PC-9 (cell line): ENCODE data around the gene ZNF709. TPM values are rescaled to one million over a fixed set of nuclear protein-coding genes. Genes with fewer than 3 reads are reported as not detected.
"Not testable (repeated sequence)": the region's sequence is repeated elsewhere in the genome, so short reads cannot be mapped to it uniquely, and the experiment has no call there.

Experiments used
- BruUV-seq: library from RNA; stranded (reverse); fragments of 400-500 nt; replicated peaks from 2 replicates; lab custom pipeline; 2021; lab: Mats Ljungman, UMichigan
- CTCF ChIA-PET: fragments of 300-600 bp; sonication (Branson Sonifier 250); formaldehyde crosslinking; loops from one replicate; lab custom pipeline; 2022; ENCODE audit warnings: antibody characterized with exemption; lab: Charles Lee
- POLR2A ChIA-PET: fragments of 300-600 bp; sonication (Branson Sonifier 250); formaldehyde crosslinking; loops from one replicate; lab custom pipeline; 2022; ENCODE audit warnings: antibody characterized with exemption; ENCODE audit not compliant: unreplicated experiment; lab: Charles Lee
- DNase-seq, 2 experiments: peaks; one replicate each; pipeline versions ENCODE4 v3.0.0 to v3.0.0-alpha.2; 2015 to 2022; ENCODE audit warnings: mixed read lengths in 1 of 2
- H2AFZ ChIP-seq: fragments of 200-600 bp; sonication (generic); 2 replicates; pipeline ENCODE4 v1.8.1; 2017; ENCODE audit warnings: antibody characterized with exemption
- H3F3A ChIP-seq: fragments of 200-600 bp; sonication (generic); 2 replicates; pipeline ENCODE4 v1.8.1; 2017; ENCODE audit warnings: antibody characterized with exemption, mild to moderate bottlenecking, low read depth; ENCODE audit not compliant: insufficient read depth
- H3K27ac ChIP-seq: fragments of 200-600 bp; sonication (generic); 2 replicates; pipeline ENCODE4 v1.6.1; 2016; ENCODE audit warnings: mixed run types
- H3K27me3 ChIP-seq: fragments of 200-600 bp; sonication (generic); 2 replicates; pipeline ENCODE4 v1.6.1; 2016; ENCODE audit warnings: low read depth, mixed run types; ENCODE audit not compliant: insufficient read depth
- H3K36me3 ChIP-seq: fragments of 200-600 bp; sonication (generic); 2 replicates; pipeline ENCODE4 v1.6.1; 2016; ENCODE audit warnings: low read depth, mixed run types
- H3K4me1 ChIP-seq: fragments of 200-600 bp; sonication (generic); replicated peaks from 2 replicates; pipeline ENCODE4 v1.6.1; 2016; ENCODE audit warnings: mixed run types; ENCODE audit not compliant: insufficient read depth
- H3K4me2 ChIP-seq: fragments of 200-600 bp; sonication (generic); 2 replicates; pipeline ENCODE4 v1.6.1; 2017; ENCODE audit warnings: mixed run types
- H3K4me3 ChIP-seq: fragments of 200-600 bp; sonication (generic); 2 replicates; pipeline ENCODE4 v1.6.1; 2016; ENCODE audit warnings: mixed run types
- H3K79me2 ChIP-seq: fragments of 200-600 bp; sonication (generic); 2 replicates; pipeline ENCODE4 v1.6.1; 2017; ENCODE audit warnings: low read depth, mixed run types
- H3K9me2 ChIP-seq: fragments of 200-600 bp; sonication (generic); 2 replicates; pipeline ENCODE4 v1.8.1; 2017; ENCODE audit warnings: mild to moderate bottlenecking; ENCODE audit not compliant: insufficient read depth
- H3K9me3 ChIP-seq: fragments of 200-600 bp; sonication (generic); 2 replicates; pipeline ENCODE4 v1.8.1; 2016; ENCODE audit warnings: low read depth; ENCODE audit not compliant: insufficient read depth
- H4K20me1 ChIP-seq: fragments of 200-600 bp; sonication (generic); 2 replicates; pipeline ENCODE4 v1.8.1; 2017; ENCODE audit not compliant: insufficient read depth
- EZH2 ChIP-seq: fragments of 200-600 bp; sonication (generic); IDR thresholded peaks from 2 replicates; pipeline ENCODE4 v1.8.0; 2017; ENCODE audit warnings: antibody characterized with exemption, low read depth
- intact Hi-C: fragments of 100-400 bp; cut with micrococcal nuclease; formaldehyde crosslinking; loops from one replicate; pipeline ENCODE4 v1.10.0; 2022; ENCODE audit not compliant: unreplicated experiment
- total RNA-seq: library from RNA; stranded (reverse); gene quantifications from 2 replicates; pipeline ENCODE4 v1.2.3, GENCODE V29; 2021
- TF ChIP-seq, protein P1 (sequence below): fragments of 200-600 bp; sonication (generic); conservative IDR thresholded peaks from 2 replicates; pipeline ENCODE4 v1.6.1; 2017; ENCODE audit warnings: mixed run types, antibody characterized with exemption, mild to moderate bottlenecking, moderate library complexity

ZNF709 gene
- total RNA-seq, 1 experiment from 2014 or later: 1.6 TPM

DNA sequence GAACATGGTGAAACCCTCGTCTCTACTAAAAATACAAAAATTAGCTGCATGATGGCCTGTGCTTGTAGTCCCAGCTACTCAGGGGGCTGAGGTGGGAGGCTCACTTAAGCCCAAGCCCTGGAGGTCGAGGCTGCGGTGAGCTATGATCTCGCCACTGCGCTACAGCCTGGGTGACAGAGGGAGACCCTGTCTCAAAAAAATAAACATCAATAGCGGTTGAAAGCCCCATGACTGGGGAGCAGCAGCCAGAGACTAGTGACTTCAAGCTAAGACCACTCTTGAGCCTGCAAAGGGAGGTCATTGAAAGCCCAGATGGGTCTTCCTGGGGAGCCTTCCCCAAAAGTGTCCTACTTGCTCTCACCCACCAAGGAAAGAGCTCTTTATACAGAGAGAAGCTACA, 11.9 kb upstream of the ZNF709 start:
- intact Hi-C loops: no loop called here
- H3K9me3 ChIP-seq: peaks cover 24% of the 10 kb centered on the region; the same call in 1 of the 2 replicates
- no peaks in the 10 kb centered on the region for H3K79me2 ChIP-seq
- H4K20me1 ChIP-seq: no peaks in the 10 kb centered on the region
- no peaks in the 10 kb centered on the region for H3K9me2 ChIP-seq
- DNase-seq: no peak
- H3K27me3 ChIP-seq: no peaks in the 10 kb centered on the region
- no peaks in the 10 kb centered on the region for H3F3A ChIP-seq
- H3K27ac ChIP-seq: no peak overlapping the region
- H2AFZ ChIP-seq: no peak overlapping the region
- no TSS peak for BruUV-seq
- ChIA-PET POLR2A (no interaction called here), CTCF (no interaction called here)
- H3K4me3 ChIP-seq: no peak overlapping the region
- no peaks in the 10 kb centered on the region; the same call in 1 of the 2 replicates for H3K36me3 ChIP-seq
- TF ChIP-seq, protein P1, sequence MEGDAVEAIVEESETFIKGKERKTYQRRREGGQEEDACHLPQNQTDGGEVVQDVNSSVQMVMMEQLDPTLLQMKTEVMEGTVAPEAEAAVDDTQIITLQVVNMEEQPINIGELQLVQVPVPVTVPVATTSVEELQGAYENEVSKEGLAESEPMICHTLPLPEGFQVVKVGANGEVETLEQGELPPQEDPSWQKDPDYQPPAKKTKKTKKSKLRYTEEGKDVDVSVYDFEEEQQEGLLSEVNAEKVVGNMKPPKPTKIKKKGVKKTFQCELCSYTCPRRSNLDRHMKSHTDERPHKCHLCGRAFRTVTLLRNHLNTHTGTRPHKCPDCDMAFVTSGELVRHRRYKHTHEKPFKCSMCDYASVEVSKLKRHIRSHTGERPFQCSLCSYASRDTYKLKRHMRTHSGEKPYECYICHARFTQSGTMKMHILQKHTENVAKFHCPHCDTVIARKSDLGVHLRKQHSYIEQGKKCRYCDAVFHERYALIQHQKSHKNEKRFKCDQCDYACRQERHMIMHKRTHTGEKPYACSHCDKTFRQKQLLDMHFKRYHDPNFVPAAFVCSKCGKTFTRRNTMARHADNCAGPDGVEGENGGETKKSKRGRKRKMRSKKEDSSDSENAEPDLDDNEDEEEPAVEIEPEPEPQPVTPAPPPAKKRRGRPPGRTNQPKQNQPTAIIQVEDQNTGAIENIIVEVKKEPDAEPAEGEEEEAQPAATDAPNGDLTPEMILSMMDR: no peak
- TF ChIP-seq EZH2: no peak
- 0 out of 2 replicates have a peak, but pooled peaks cover 6% of the 10 kb centered on the region for H3K4me1 ChIP-seq
- no peak overlapping the region for H3K4me2 ChIP-seq

DNA sequence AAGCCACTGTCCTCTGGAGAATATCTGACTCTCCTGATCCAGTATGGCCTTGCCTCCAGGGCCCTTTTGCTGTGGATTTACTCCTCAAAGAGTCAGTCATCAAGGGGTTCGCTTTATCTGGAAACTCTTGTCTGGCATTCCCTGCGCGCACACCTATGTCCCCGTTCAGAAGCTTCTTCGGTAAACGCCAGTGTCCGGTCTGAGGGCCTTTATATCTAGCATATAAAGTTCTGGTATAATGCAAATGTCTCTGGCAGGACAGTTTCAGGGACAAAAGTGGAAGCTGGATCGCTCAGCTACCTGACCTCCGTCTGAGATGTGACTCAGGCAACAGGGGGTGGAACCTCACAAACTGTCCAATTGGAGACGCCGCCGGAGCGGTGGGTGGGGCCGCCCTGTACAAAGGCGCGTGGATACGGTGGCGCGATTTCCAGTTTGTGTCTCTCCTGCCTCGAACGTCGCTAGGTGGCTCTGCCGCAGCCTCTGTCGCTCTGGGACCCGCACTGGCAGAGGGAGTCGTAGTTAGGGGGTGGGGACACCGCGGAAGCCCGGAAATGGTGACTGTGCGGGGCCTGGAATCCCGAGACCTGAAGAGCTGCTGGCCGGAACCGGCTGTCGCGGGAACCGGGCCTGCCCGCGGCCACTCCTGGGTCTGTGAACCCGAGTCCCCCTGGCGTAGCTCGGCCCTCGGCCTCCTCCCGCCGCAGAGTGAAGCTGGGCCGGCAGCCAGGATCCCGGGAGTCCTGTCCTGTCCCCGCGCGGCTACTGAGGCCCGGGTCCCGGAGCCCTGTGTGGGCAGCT, 10.6 kb upstream of the ZNF709 start:
- Histone ChIP-seq H3K4me3 (peak overlapping the region; percentile 61), H3K79me2 (no peaks in the 10 kb centered on the region), H3K4me1 (0 out of 2 replicates have a peak, but pooled peaks cover 6% of the 10 kb centered on the region), H3K36me3 (no peaks in the 10 kb centered on the region; the same call in 1 of the 2 replicates), H3K4me2 (peak overlapping the region; percentile 94), H3K9me3 (peaks cover 24% of the 10 kb centered on the region; the same call in 1 of the 2 replicates), H3K27me3 (no peaks in the 10 kb centered on the region), H4K20me1 (no peaks in the 10 kb centered on the region), H2AFZ (peak overlapping the region; percentile 92), H3K9me2 (no peaks in the 10 kb centered on the region), H3F3A (no peaks in the 10 kb centered on the region), H3K27ac (no peak overlapping the region)
- TF ChIP-seq EZH2: no peak
- TF ChIP-seq, protein P1: no peak; the same call in 1 of the 2 replicates
- BruUV-seq: no TSS peak
- intact Hi-C loops: loop anchor here (2.0 kb wide), 1 partner anchor 56 kb away; the partner anchor contains the start of gene ZNF564
- ChIA-PET CTCF (no interaction called here), POLR2A (interaction anchor here (0.5 to 0.6 kb wide), 4 partner anchors 9 to 572 kb away, joined by 4 to 7 read pairs (median 5); no protein-coding TSS in a partner anchor)
- peak; percentile 84 to 93 for DNase-seq

DNA sequence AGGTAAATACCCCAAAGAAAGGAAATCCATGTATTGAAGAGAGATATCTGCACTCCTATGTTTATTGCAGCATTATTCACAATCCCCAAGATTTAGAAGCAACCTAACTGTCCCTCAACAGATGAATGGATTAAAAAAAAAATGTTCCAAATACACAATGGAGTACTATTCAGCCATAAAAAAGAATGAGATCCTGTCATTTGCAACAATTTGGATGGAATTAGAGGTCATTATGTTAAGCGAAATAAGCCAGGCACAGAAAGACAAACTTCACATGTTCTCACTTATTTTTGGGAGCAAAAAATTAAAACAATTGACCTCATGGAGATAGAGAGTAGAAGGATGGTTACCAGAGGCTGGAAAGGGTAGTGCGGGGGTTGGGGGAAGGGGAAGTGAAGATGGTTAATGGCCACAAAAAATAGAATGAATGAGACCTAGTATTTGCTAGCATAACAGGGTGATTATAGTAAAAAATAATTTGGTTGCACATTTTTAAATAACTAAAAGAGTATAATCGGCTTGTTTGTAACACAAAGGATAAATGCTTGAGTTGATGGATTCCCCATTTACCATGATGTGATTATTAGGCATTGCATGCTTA, 9.7 kb upstream of the ZNF709 start:
- Histone ChIP-seq H3K9me2 (no peaks in the 10 kb centered on the region), H3K9me3 (peaks cover 24% of the 10 kb centered on the region; the same call in 1 of the 2 replicates), H2AFZ (no peak overlapping the region), H3K4me1 (0 out of 2 replicates have a peak, but pooled peaks cover 6% of the 10 kb centered on the region), H3K27me3 (no peaks in the 10 kb centered on the region), H3K27ac (no peak overlapping the region), H3K4me2 (peak overlapping the region; percentile 94), H3F3A (no peaks in the 10 kb centered on the region), H3K4me3 (peak overlapping the region; percentile 61; the same call in 1 of the 2 replicates), H4K20me1 (no peaks in the 10 kb centered on the region), H3K36me3 (no peaks in the 10 kb centered on the region; the same call in 1 of the 2 replicates), H3K79me2 (no peaks in the 10 kb centered on the region)
- ChIA-PET POLR2A (interaction anchor here (0.5 to 0.6 kb wide), 2 partner anchors 10 to 571 kb away, joined by 4 to 7 read pairs; no protein-coding TSS in a partner anchor), CTCF (no interaction called here)
- BruUV-seq: no TSS peak
- no peak for TF ChIP-seq EZH2
- TF ChIP-seq, protein P1: no peak
- no peak for DNase-seq
- intact Hi-C loops: loop anchor here (2.0 kb wide), 1 partner anchor 56 kb away; the partner anchor contains the start of gene ZNF564

DNA sequence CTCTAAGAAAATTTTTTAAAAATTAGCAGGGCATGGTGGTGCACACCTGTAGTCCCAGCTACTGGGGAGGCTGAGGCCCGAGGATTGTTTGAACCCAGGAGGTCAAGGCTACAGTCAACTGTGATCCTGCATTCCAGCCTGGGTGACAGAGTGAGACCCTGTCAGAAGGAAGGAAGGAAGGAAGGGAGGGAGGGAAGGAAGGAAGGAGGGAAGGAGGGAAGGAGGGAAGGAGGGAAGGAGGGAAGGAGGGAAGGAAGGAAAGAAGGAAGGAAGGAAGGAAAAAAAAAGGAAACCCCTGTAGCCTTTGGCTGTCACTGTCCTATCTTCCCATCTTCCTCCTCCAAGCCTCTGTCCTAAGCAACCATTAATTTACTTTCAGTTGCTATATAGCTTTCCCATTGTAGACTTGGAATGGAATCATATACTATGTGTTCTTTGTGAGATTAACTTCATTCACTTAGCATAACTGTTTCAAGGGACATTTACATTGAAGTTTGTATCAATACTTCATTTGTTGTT, 1.7 kb upstream of the ZNF709 start:
- H3K4me1 ChIP-seq, BruUV-seq, intact Hi-C loops, H2AFZ ChIP-seq, H3K27me3 ChIP-seq, H3K9me3 ChIP-seq, H3K79me2 ChIP-seq, H3K27ac ChIP-seq, H3K9me2 ChIP-seq, H3K4me3 ChIP-seq, H3K4me2 ChIP-seq, H3K36me3 ChIP-seq, H4K20me1 ChIP-seq, H3F3A ChIP-seq, DNase-seq, POLR2A ChIA-PET: not testable (repeated sequence)
- CTCF ChIA-PET: interaction anchor here (0.6 kb wide), 1 partner anchor 182 kb away, joined by 10 read pairs; no protein-coding TSS in a partner anchor
